ENCODE data around the gene HOXD3.

The HOXD3 gene

GRCh38 chr2:176199902-176200301 lies 42.8 kb downstream of the HOXD3 start:
- Histone ChIP-seq H3K79me2 (ENCODE audit: control insufficient read depth, low read length) (no peaks in the 10 kb centered on the region), H3F3A (ENCODE audit: control insufficient read depth, insufficient read depth) (no peaks in the 10 kb centered on the region), H3K4me3 (ENCODE audit: low read length) (no peak overlapping the region), H3K27ac (ENCODE audit: low read depth, low read length) (no peak overlapping the region), H3K27me3 (ENCODE audit: control insufficient read depth, low read length) (no peaks in the 10 kb centered on the region), H3K9me3 (ENCODE audit: control insufficient read depth, insufficient read depth, low read length) (no peaks in the 10 kb centered on the region), H4K20me1 (ENCODE audit: control insufficient read depth, insufficient read depth, low read depth, low read length) (no peaks in the 10 kb centered on the region), H3K4me1 (ENCODE audit: control insufficient read depth, low read length) (no peaks in the 10 kb centered on the region), H3K9me2 (replicated peaks; ENCODE audit: control insufficient read depth, low read length) (no peaks in the 10 kb centered on the region), H3K4me2 (ENCODE audit: low read length) (no peak overlapping the region), H3K36me3 (ENCODE audit: control insufficient read depth, low read length) (no peaks in the 10 kb centered on the region)
- TF ChIP-seq EZH2phosphoT487 (IDR thresholded peaks at IDR 0.05; ENCODE audit: borderline replicate concordance, low read length): no peak

- Histone ChIP-seq H3K9me2 (replicated peaks; ENCODE audit: control insufficient read depth, low read length) (no peaks in the 10 kb centered on the region), H3K36me3 (ENCODE audit: control insufficient read depth, low read length) (no peaks in the 10 kb centered on the region), H3K4me3 (ENCODE audit: low read length) (no peak overlapping the region), H3K27me3 (ENCODE audit: control insufficient read depth, low read length) (no peaks in the 10 kb centered on the region), H3K4me2 (ENCODE audit: low read length) (no peak overlapping the region), H3K79me2 (ENCODE audit: control insufficient read depth, low read length) (no peaks in the 10 kb centered on the region), H4K20me1 (ENCODE audit: control insufficient read depth, insufficient read depth, low read depth, low read length) (no peaks in the 10 kb centered on the region), H3K4me1 (ENCODE audit: control insufficient read depth, low read length) (no peaks in the 10 kb centered on the region), H3K9me3 (ENCODE audit: control insufficient read depth, insufficient read depth, low read length) (no peaks in the 10 kb centered on the region), H3K27ac (ENCODE audit: low read depth, low read length) (no peak overlapping the region), H3F3A (ENCODE audit: control insufficient read depth, insufficient read depth) (no peaks in the 10 kb centered on the region)
- TF ChIP-seq EZH2phosphoT487 (IDR thresholded peaks at IDR 0.05; ENCODE audit: borderline replicate concordance, low read length) (no peak), CTCF (IDR thresholded peaks at IDR 0.05; ENCODE audit: low read depth, low read length, poor library complexity, severe bottlenecking) (no peak)
Measured at GRCh38 chr2:176200971-176201370, 43.9 kb downstream of the HOXD3 start.

DNA sequence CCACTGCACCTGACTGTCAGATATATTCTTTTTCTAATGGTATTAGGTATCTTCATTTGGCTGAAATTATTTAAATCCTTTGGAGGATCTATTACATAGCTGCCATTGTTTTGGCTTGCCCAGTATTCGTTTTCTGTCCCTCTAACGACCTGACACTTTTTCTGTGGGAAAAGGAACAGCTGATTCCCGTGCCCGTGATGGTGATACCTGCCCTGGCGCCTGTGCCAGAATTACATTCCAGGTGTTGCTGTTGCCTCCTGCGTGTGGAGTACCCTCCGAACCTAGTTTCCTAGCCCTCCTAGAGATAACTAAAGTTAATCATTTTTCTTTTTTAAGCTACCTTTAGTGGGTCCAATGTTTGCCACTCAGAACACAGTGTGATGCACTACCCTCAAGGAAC lies 45.4 kb downstream of the HOXD3 start:
- Histone ChIP-seq H4K20me1 (ENCODE audit: control insufficient read depth, insufficient read depth, low read depth, low read length) (no peaks in the 10 kb centered on the region), H3K4me2 (ENCODE audit: low read length) (no peak overlapping the region), H3K4me1 (ENCODE audit: control insufficient read depth, low read length) (no peaks in the 10 kb centered on the region), H3K4me3 (ENCODE audit: low read length) (no peak overlapping the region), H3K9me3 (ENCODE audit: control insufficient read depth, insufficient read depth, low read length) (no peaks in the 10 kb centered on the region), H3K27me3 (ENCODE audit: control insufficient read depth, low read length) (no peaks in the 10 kb centered on the region), H3F3A (ENCODE audit: control insufficient read depth, insufficient read depth) (no peaks in the 10 kb centered on the region), H3K27ac (ENCODE audit: low read depth, low read length) (no peak overlapping the region), H3K79me2 (ENCODE audit: control insufficient read depth, low read length) (no peaks in the 10 kb centered on the region), H3K9me2 (replicated peaks; ENCODE audit: control insufficient read depth, low read length) (no peaks in the 10 kb centered on the region), H3K36me3 (ENCODE audit: control insufficient read depth, low read length) (no peaks in the 10 kb centered on the region)
- TF ChIP-seq EZH2phosphoT487 (IDR thresholded peaks at IDR 0.05; ENCODE audit: borderline replicate concordance, low read length) (no peak), CTCF (IDR thresholded peaks at IDR 0.05; ENCODE audit: low read depth, low read length, poor library complexity, severe bottlenecking) (no peak)

DNA sequence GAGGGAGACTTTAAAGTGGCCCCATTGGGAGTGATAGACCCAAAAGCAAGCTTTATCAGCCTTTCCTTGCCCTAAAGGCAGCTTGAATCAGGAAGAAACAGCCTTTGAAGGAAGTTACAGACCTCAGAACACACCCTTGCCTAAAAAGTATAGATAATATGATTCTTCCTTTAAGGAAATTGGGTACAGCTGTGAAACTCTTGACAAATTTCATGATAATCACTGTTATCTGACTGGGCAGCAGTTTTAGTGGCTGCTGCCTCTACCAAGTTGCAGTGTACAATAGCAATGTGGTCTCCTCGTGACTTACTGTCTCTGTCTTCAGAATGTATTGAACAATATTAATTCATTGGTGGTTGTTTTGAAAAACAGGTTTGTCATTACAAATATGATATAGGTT lies 48.0 kb downstream of the HOXD3 start:
- Histone ChIP-seq H3F3A (ENCODE audit: control insufficient read depth, insufficient read depth) (no peaks in the 10 kb centered on the region), H4K20me1 (ENCODE audit: control insufficient read depth, insufficient read depth, low read depth, low read length) (no peaks in the 10 kb centered on the region), H3K4me2 (ENCODE audit: low read length) (no peak overlapping the region), H3K9me3 (ENCODE audit: control insufficient read depth, insufficient read depth, low read length) (no peaks in the 10 kb centered on the region), H3K27ac (ENCODE audit: low read depth, low read length) (no peak overlapping the region), H3K79me2 (ENCODE audit: control insufficient read depth, low read length) (no peaks in the 10 kb centered on the region), H3K27me3 (ENCODE audit: control insufficient read depth, low read length) (no peaks in the 10 kb centered on the region), H3K4me3 (ENCODE audit: low read length) (no peak overlapping the region), H3K4me1 (ENCODE audit: control insufficient read depth, low read length) (no peaks in the 10 kb centered on the region), H3K36me3 (ENCODE audit: control insufficient read depth, low read length) (no peaks in the 10 kb centered on the region), H3K9me2 (replicated peaks; ENCODE audit: control insufficient read depth, low read length) (no peaks in the 10 kb centered on the region)
- TF ChIP-seq CTCF (IDR thresholded peaks at IDR 0.05; ENCODE audit: low read depth, low read length, poor library complexity, severe bottlenecking): no peak
- no peak for TF ChIP-seq EZH2phosphoT487 (IDR thresholded peaks at IDR 0.05; ENCODE audit: borderline replicate concordance, low read length)

Measured in DOHH2 (cell line).